ENCODE measurements around the gene TCFL5.
A peak's percentile ranks its signal among the peaks of the same experiment; 100 is the strongest.

TCFL5 gene

GRCh38 chr20:62861726-62862336, at the start of gene TCFL5:
Gene TCFL5, minus strand, starts transcription at chr20:62861822. Its CDS starts 152 bp downstream, at chr20:62861670.
- DNase-seq = peak; percentile 91

- DNase-seq = no peak
Measured at GRCh38 chr20:62910777-62911497, 49.3 kb upstream of the TCFL5 start.

- no peak for DNase-seq
Measured at GRCh38 chr20:62910217-62910766, 48.7 kb upstream of the TCFL5 start.

GRCh38 chr20:62908971-62909791, 47.6 kb upstream of the TCFL5 start:
- no peak for DNase-seq

GRCh38 chr20:62907384-62908317, 46.0 kb upstream of the TCFL5 start:
- DNase-seq = peak; percentile 54

- no peak for DNase-seq
Measured at GRCh38 chr20:62906647-62907375, 45.2 kb upstream of the TCFL5 start.

- DNase-seq = no peak
Measured at GRCh38 chr20:62906209-62906608, 44.6 kb upstream of the TCFL5 start.

GRCh38 chr20:62905536-62906117, 44.0 kb upstream of the TCFL5 start:
- no peak for DNase-seq

GRCh38 chr20:62902926-62903615, 41.4 kb upstream of the TCFL5 start:
- DNase-seq = no peak

GRCh38 chr20:62901891-62902290, 40.3 kb upstream of the TCFL5 start:
- DNase-seq = no peak

- DNase-seq = no peak
Measured at GRCh38 chr20:62900692-62901584, 39.3 kb upstream of the TCFL5 start.

- DNase-seq = peak; percentile 85
Measured at GRCh38 chr20:62900052-62900691, 38.5 kb upstream of the TCFL5 start.

- no peak for DNase-seq
Measured at GRCh38 chr20:62899633-62900051, 38.0 kb upstream of the TCFL5 start.

GRCh38 chr20:62898970-62899632, 37.5 kb upstream of the TCFL5 start:
- DNase-seq = no peak

- no peak for DNase-seq
Measured at GRCh38 chr20:62898093-62898964, 36.7 kb upstream of the TCFL5 start.

GRCh38 chr20:62897666-62898065, 36.0 kb upstream of the TCFL5 start:
- DNase-seq = no peak

- DNase-seq = no peak
Measured at GRCh38 chr20:62896526-62896925, 34.9 kb upstream of the TCFL5 start.

Data from hematopoietic multipotent progenitor cell treated with erythropoietin and hydrocortisone succinate and interleukin-3 and kit ligand, for 6 days (in vitro differentiated cells).